HG02884 (cell line): ENCODE measurements around the gene ELL3.
"Not testable (repeated sequence)": the region's sequence is repeated elsewhere in the genome, so short reads cannot be mapped to it uniquely, and the experiment has no call there.

Experiments
- ATAC-seq: cut with Tn5 transposase; IDR thresholded peaks from one replicate; pipeline ENCODE4 v1.9.1; 2021; ENCODE audit warnings: mild to moderate bottlenecking, moderate library complexity; ENCODE audit not compliant: unreplicated experiment

ELL3 gene, protein sequence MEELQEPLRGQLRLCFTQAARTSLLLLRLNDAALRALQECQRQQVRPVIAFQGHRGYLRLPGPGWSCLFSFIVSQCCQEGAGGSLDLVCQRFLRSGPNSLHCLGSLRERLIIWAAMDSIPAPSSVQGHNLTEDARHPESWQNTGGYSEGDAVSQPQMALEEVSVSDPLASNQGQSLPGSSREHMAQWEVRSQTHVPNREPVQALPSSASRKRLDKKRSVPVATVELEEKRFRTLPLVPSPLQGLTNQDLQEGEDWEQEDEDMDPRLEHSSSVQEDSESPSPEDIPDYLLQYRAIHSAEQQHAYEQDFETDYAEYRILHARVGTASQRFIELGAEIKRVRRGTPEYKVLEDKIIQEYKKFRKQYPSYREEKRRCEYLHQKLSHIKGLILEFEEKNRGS

DNA sequence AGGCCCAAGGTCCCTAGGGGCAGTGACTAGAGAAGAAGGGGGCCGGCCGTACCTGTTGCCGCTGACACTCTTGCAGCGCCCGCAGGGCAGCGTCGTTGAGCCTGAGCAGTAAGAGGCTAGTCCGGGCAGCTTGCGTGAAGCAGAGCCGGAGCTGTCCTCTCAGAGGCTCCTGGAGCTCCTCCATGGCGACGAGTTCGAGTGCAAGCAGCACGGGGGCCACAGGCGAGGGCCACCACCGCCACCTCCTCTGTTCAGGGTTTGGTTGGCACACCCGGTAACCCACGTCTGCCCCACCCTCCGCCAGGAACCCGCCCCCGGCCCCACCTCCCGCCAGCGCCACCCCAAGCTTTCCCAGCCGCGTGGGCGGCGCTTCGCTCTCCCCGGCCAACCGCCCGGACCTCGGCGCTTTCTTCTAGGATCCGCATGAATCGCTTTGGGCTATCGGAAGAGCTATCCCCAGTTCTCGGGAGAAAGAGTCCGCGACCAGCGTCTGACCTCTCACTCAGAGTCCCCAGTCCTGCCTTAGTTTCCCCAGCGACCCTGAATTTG lies at the start of gene ELL3:
Gene ELL3 (minus strand): TSS at position 249 of the 549 bp plus-strand sequence. CDS start 65 bp downstream, at position 184.
- ATAC-seq: peak; percentile 24

DNA sequence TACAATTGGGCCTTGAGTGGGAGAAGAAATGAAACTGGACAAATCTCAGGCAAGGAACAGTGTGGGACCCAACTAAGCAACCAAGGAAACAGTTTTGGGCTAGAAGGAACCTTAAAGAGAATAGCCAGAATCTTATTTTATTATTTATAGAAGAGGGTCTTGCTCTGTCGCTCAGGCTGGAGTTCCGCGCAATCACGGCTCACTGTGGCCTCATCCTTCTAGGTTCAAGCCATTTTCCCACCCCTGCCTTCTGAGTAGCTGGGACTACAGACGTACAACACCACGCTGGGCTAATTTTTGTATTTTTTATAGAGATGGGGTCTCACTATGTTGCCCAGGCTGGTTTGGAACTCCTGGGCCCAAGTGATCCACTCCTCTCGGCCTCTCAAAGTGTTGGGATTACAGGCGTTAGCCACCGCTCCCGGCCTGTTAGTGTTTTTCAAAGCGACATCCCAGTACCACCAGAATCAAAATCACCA lies 49.3 kb upstream of the ELL3 start:
- ATAC-seq: no peak

DNA sequence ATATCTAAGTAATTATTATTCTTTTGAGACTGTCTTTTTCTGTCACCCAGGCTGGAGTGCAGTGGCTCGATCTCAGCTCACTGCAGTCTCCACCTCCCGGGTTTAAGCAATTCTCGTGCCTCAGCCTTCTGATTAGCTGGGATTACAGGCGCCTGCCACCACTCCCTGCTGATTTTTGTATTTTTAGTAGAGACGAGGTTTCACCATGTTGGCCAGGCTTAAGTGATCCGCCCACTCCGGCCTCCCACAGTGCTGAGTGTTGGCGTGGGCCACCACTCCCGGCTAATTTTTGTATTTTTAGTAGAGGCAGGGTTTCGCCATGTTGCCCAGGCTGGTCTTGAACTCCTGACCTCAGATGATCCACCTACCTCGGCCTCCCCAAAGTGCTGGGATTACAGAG lies 48.5 kb upstream of the ELL3 start:
- not testable (repeated sequence) for ATAC-seq

DNA sequence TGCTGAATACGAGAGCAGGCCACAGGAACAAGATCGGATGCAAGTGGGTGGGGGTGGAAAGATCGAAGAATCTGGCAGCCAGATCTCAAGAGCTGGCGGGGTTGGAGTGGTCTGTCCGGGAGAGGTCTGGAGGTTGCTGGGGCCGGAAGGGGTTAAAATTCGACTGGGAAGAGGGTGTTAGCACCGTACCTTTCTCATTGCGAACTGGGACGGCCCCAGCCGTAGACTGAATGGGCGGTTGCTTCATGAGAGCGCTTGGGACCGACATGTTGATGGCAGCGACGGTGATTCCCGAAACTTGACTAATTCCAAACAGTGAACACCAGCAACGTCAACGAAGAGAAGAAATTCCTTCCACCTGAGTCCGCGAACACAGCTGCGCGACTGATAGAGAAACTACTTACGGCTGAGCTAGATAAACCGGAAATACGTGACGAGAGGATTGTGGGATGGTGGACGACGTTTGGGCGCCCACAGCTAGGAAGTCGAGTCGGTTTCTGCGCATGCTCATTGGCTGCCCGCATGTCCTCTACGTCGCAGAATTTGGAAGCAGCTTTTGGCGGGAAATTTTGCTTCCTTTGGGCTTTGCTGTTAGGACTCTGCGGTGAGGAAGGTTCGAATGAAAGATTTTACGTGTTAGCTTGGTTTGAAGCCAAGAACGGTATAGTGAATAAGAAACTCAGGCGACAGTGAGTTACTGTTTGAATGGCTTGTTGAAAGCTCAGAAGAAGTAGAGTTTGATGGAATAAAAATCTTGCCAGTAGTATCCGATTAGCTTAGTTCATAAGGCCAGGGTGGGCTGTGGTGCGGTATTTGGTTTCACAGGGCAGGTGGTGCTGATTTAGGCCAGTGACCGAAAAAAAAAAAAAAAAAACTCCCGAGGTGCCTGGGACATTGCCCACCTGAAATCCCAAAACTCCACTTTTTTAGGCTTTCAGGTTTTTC lies 47.8 kb upstream of the ELL3 start, which contains the start of gene MFAP1:
Gene MFAP1 (minus strand): TSS at position 389 of the 945 bp plus-strand sequence. CDS start 121 bp downstream, at position 268.
- peak; percentile 70 for ATAC-seq

DNA sequence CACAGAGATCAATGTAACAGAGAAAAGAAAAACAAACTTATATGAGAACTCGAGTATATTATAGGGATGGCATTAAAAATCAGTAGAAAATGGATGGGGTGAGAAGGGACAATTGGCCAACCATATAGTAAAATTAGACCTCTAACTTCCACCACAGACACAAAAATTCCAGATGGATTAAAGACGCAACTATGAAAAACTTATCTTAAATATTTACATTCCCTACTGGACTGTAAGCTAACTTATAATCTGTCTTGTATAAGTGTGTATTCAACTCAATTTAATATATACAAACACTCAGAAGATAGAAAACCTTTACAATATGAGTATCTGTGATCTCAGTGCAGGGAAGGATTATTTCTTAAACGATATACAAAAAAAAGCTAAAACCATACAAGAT lies 44.7 kb upstream of the ELL3 start:
- ATAC-seq: no peak

DNA sequence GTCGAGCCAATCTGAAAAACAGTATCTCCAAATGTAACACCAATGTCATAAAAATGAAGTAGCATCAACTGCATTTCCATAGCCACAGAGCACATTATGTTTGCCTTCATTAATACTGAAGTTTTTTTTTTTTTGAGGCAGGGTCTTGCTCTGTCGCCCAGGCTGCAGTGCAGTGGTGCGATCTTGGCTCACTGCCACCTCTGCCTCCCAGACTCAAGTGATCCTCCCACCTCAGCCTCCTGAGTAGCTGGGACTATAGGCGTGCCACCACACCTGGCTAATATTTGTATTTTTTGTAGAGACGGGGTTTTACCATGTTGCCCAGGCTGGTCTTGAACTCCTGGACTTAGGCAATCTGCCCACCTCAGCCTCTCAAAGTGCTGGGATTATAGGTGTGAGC lies 38.3 kb upstream of the ELL3 start:
- ATAC-seq: not testable (repeated sequence)

DNA sequence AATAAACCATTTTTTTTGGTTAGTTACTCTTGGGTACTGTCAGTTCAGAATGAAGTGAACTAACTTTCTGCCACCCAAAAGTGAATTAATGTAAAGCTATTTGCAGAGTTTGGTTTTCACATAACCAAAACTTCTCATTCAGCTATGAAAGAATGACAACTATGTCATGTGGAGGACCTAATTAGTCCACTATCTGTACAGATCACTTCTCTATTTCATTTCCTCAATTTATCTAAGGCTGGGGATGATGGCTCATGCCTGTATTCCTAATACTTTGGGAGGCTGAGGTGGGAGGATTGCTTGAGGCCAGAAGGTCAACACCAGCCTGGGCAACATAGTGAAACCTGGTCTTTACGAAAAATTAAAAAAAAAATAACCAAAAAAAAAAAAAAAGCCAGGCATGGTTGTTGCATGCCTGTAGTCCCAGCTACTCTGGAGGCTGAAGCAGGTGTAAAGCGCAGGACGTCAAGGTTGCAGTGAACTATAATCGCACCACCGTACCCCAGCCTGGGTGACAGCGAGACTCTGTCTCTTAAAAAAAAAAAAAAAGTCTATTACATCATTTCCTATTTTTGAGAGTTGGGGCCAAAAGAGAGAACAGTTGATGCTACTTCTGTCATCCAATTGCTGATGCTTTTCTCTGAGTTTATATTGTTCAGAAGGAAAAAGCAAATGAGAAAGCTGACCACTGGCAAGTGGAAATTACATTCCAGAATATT lies 32.4 kb upstream of the ELL3 start:
- peak; percentile 55 for ATAC-seq

DNA sequence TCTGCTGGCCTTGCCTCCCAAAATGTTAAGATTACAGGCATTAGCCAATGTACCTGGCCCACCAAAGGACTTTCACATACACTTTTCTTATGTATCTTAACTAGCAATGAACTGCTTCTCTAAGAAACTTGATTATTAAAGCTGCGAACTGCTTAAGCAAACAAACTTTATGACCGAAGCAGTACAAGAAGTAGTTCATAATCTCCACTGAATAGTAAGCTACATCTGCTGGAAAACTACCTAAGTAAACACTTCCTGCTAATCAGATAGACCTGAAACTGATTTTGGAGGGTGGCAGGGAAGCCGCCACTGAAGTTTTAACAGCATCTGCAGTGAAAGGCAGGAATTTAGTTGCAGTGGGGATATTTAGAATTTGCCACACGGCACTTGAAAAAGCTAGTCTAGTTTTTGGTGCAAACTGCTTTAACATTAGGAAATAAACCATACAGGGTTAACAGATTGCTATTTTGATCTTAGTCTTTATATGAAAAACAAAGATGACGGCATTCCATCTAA lies 31.7 kb upstream of the ELL3 start:
- no peak for ATAC-seq

DNA sequence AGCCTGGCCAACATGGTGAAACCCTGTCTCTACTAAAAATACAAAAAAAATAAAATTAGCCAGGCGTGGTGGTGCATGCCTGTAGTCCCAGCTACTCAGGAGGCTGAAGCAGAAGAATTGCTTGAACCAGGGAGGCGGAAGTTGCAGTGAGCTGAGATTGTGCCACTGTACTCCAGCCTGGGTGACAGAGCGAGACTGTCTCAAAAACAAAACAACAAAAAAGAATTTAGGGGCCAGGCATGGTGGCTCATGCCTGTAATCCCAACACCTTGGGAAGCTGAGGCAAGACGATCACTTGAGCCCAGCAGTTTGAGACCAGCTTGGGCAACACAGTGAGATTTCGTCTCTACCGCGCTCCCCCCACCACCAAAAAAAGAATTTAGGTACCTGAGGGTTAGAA lies 25.9 kb upstream of the ELL3 start:
- not testable (repeated sequence) for ATAC-seq

DNA sequence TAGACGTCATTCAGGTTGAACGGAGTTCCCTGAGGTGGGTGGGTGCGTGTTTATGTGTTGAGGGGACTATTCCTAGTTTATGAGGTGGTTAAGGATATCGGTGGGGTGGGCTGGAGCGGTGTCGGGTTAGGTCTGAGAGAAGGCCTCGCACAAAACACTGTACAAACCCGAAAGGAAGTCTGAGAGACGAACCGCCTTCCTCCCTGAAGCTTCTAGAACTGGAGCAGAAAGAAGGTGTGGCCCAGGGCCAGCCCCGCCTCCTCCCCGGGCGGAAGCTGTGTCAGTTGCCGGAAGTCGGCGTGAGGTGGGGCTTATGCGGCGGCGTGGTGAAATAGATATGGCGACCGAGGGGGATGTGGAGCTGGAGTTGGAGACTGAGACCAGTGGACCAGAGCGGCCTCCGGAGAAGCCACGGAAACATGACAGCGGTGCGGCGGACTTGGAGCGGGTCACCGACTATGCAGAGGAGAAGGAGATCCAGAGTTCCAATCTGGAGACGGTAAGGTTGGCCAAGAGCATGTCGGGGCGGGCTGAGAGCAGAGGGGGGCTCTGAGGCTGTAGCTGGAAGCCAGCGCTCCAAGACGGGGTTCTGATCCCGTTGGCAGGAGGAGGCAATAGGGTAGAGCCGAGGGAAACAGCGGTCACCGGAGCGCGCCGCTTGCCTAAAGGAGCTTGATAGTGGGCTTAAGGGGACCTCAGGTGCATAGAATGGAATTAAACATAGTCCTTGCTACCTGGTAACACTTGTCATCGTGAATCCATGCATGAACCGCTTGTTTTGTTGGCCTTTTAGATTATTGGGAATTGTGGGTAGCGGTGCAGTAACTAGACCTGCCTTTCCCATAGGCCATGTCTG lies 23.7 kb upstream of the ELL3 start, which contains the start of gene HYPK:
Gene HYPK (plus strand): TSS at position 314 of the 856 bp plus-strand sequence. CDS start 24 bp downstream, at position 338.
- ATAC-seq: peak; percentile 86

DNA sequence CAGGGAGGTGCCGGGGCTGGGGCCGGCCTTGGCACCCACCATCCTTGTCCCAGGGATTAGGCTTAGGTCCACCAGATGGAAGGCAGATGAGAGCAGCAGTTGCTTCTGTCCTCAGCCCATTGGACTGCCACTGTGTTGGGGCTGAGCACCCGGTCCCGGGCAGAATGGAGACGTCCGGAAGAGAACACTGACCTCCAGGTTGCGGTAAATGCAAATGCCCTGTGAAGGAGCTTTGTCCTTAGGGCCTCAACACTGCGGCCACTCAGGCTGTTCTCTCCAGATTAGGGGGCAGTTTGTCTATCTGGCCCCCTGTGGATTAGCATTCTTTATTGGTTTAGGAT lies 23.1 kb upstream of the ELL3 start, which contains the start of gene SERINC4:
Gene SERINC4 (minus strand): TSS at position 276 of the 341 bp plus-strand sequence. CDS start 234 bp downstream, at position 42.
- ATAC-seq: no peak

DNA sequence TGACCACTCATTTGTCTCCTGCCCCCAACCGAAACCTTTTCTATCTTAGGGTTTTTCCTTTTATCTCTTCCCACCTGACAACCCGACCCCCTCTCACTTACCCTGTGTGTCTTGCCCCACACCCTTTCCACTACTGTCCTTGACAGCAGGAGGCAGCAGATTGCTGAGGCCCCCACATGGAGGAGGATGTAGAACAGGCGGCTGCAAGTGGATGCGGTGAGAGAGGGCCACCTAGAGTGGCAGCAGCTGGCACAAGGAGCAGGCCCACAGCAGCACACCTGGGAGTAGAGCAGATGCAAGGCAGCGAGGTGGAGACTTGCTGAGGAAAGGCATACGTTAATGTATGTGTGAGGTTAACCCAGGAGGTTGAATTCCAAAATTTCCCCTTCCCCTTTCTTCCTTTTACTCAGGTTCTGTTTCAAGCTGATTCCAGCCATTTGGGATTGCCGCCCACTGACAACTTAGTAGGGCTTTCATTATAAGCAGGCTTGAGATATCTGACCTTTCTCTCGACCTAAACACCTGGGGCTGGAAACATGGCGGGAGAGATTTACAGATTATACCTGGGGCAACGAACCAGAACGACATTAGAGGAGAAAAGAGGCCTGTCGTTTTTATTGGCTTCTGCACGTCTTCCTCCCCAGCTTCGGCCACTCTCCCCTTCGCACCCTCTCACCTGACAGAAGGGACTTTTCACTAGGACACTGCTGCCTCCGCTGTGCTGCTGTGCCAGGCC lies 22.6 kb upstream of the ELL3 start:
- no peak for ATAC-seq

DNA sequence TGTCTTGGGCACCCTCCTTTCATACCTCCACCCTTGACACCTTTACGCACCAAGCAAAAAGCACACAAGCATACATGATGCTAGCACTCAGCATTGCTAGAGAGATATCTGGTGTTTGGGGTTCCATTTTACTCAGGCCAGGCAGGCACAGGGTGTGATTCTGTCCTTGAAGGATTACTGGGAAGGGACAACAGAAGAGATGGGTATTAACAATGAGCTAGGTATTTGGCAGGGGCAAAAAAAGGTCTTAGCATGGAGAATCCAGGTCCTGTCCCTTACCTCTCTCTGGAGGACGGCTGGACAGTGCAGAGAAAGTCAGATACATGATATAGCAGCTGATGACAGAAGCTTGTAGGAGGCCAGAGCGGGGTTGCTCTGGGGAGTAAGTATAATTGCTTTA lies 19.8 kb upstream of the ELL3 start:
- no peak for ATAC-seq

DNA sequence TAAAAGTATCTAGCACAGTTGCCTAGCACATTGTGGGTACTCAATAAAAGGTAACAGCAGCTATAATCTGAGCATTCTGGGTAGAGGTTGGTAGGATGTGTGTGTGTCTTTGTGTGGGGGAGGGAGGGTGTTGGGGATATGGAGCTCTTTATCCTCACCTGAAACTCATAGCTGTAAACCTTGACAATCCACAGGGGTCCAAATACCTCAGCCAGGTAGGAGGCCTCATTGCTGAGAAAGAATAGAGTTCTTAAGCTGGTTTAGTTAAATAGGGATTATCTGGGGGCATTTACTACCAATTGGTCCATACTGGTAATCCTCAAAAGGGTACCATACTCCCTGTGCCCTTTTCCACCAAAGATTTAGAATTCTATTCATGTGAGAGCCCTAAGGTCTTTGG lies 19.2 kb upstream of the ELL3 start:
- ATAC-seq: no peak

DNA sequence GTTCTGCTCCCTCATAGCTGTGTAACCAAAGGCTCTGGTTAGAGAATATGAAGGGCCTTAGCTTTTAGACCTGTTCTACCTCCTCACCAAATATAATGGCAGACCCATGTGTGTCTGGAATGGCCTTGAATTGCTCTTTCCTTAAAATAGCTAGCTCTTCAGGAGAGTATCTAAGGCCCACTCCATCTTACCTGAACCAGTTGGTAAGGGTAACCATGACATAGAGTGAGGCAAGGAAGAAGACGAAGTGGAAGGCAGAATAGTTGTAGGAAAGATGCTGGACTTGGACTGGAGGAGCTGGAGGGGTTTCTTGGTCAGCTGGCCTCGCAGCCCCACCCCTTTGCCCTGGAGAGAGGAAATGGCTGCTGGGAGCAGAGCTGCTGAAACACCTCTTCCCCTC lies 18.4 kb upstream of the ELL3 start:
- ATAC-seq: no peak

DNA sequence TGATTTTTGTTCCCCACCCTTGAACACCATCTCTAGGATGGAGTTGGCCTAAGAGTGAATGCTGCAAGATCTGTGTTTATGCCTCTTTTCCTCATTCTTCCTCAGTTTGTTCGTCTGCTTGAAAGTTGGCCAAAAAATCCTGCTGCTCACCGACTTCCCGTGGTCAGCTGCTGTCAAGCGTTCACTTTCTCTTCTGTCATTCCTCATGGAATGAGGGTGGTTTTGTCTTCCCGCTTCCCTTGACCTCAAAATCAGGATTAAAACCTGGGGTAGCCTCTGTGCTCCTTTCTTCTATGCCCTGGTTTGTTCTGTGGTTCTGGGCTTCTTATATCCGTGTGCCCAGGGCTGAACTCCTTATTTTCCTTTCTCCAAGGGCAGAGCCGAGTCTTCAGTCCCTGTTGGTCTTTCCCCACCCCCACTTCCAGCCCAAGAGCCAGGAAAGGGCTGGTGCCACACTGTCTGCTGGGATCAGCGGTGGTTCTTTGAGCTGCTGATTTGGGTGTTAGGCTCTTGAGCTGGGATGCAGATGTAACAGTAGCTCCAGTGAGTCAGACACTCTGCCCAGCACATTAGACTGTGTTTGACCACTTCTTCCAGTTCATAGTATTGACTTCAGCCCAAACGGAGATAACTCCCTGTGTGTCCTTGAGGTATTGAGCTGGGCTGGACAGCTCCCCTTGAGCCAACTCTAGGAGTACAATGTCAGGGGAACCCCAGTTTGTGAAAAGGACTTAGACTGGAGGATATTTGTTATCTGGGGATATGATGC lies 17.7 kb upstream of the ELL3 start:
- no peak for ATAC-seq

DNA sequence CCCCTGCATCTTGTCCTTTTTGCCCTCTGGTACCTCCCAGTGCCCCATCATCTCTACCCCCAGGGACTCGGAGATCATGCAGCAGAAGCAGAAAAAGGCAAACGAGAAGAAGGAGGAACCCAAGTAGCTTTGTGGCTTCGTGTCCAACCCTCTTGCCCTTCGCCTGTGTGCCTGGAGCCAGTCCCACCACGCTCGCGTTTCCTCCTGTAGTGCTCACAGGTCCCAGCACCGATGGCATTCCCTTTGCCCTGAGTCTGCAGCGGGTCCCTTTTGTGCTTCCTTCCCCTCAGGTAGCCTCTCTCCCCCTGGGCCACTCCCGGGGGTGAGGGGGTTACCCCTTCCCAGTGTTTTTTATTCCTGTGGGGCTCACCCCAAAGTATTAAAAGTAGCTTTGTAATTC lies 16.9 kb upstream of the ELL3 start:
- ATAC-seq: no peak
